HepG2 (cell line): Measurements from ENCODE around the gene IL17RC. TPM values are rescaled to one million over a fixed set of nuclear protein-coding genes. Genes with fewer than 3 reads are reported as not detected.
A peak's percentile ranks its signal among the peaks of the same experiment; 100 is the strongest.

Source experiments
- ARNTL ChIP-seq: sonication (generic); formaldehyde crosslinking; IDR thresholded peaks from 2 replicates; pipeline ENCODE4 v1.4.0; 2020; ENCODE audit warnings: mild to moderate bottlenecking, missing genetic modification reagents
- BORCS8-MEF2B ChIP-seq: sonication (generic); formaldehyde crosslinking; IDR thresholded peaks from 2 replicates; pipeline ENCODE4 v1.8.0; 2022; ENCODE audit warnings: mild to moderate bottlenecking, missing genetic modification reagents
- DBP ChIP-seq: sonication (generic); formaldehyde crosslinking; IDR thresholded peaks from 2 replicates; pipeline ENCODE4 v1.4.0; 2020; ENCODE audit warnings: missing genetic modification reagents; ENCODE audit errors: not compliant biosample characterization
- FOXP4 ChIP-seq: sonication (generic); formaldehyde crosslinking; IDR thresholded peaks from 2 replicates; pipeline ENCODE4 v1.4.0; 2020; ENCODE audit warnings: missing genetic modification reagents
- HNF1B ChIP-seq: sonication (generic); formaldehyde crosslinking; IDR thresholded peaks from 2 replicates; pipeline ENCODE4 v1.5.1; 2020; ENCODE audit warnings: mild to moderate bottlenecking, moderate library complexity, missing genetic modification reagents
- JARID2 ChIP-seq: sonication (generic); formaldehyde crosslinking; IDR thresholded peaks from 2 replicates; pipeline ENCODE4 v1.8.1; 2023; ENCODE audit warnings: missing genetic modification reagents, inconsistent platforms; ENCODE audit not compliant: insufficient replicate concordance
- MIXL1 ChIP-seq: IDR thresholded peaks from 2 replicates; pipeline ENCODE4 v1.6.1; 2016
- NFYB ChIP-seq: sonication (generic); formaldehyde crosslinking; IDR thresholded peaks from 2 replicates; pipeline ENCODE4 v1.4.0; 2020; ENCODE audit warnings: missing genetic modification reagents
- RORA ChIP-seq: sonication (generic); formaldehyde crosslinking; IDR thresholded peaks from 2 replicates; pipeline ENCODE4 v1.5.0; 2020; ENCODE audit warnings: mild to moderate bottlenecking, missing genetic modification reagents, moderate library complexity
- RXRA ChIP-seq: sonication (generic); formaldehyde crosslinking; IDR thresholded peaks from 2 replicates; pipeline ENCODE4 v1.5.1; 2020; ENCODE audit warnings: missing genetic modification reagents
- SNAPC4 ChIP-seq: sonication (generic); formaldehyde crosslinking; IDR thresholded peaks from 2 replicates; pipeline ENCODE4 v1.4.0; 2020; ENCODE audit warnings: mild to moderate bottlenecking, missing genetic modification reagents
- ZFP1 ChIP-seq: IDR thresholded peaks from 2 replicates; pipeline ENCODE4 v1.6.1; 2016
- ZMYM3 ChIP-seq: sonication (generic); formaldehyde crosslinking; IDR thresholded peaks from 2 replicates; pipeline ENCODE4 v1.5.1; 2020; ENCODE audit warnings: mild to moderate bottlenecking, missing genetic modification reagents
- ZNF234 ChIP-seq: sonication (generic); formaldehyde crosslinking; conservative IDR thresholded peaks from 2 replicates; pipeline ENCODE4 v1.5.1; 2020; ENCODE audit warnings: mild to moderate bottlenecking, missing genetic modification reagents
- ZNF317 ChIP-seq: sonication (generic); formaldehyde crosslinking; IDR thresholded peaks from 2 replicates; pipeline ENCODE4 v1.5.0; 2020; ENCODE audit warnings: mild to moderate bottlenecking, missing genetic modification reagents
- ZNF850 ChIP-seq: sonication (generic); formaldehyde crosslinking; conservative IDR thresholded peaks from 2 replicates; pipeline ENCODE4 v1.9.0; 2021; ENCODE audit warnings: mild to moderate bottlenecking, missing genetic modification reagents
- polyA plus RNA-seq, 8 experiments: library from polyadenylated mRNA; depleted of rRNA in 3 of 8; stranded (reverse) in 7 of 8; unstranded in 1 of 8; fragments of >200 nt; fragmentation: Illumina TruSeq in 4 of 8; extraction: Trizol in 4 of 8; gene quantifications; 2 replicates each; pipeline versions ENCODE4 v1.2.1 to v1.2.3, GENCODE V29; 2011 to 2016; ENCODE audit warnings: low read depth in 4 of 8, missing spikeins in 1 of 8, mixed read lengths in 1 of 8; ENCODE audit not compliant: insufficient read depth in 1 of 8
- total RNA-seq, 5 experiments: library from RNA; depleted of rRNA; stranded (reverse); fragments of >200 nt; fragmentation: Illumina TruSeq; extraction: Trizol; gene quantifications; 2 replicates each; pipeline ENCODE4 v1.2.3, GENCODE V29; 2016; ENCODE audit warnings: low read depth in 1 of 5
- TF ChIP-seq, protein P1 (sequence below): sonication (generic); formaldehyde crosslinking; IDR thresholded peaks from 2 replicates; pipeline ENCODE4 v1.8.0; 2022; ENCODE audit warnings: missing genetic modification reagents, mild to moderate bottlenecking, inconsistent platforms, borderline replicate concordance

The IL17RC gene
- total and polyA plus RNA-seq, 2 of the 13 experiments (the other 11 are each of a cell fraction or from before 2014, with no cell fraction given) = 20.7 to 24.0 TPM

DNA sequence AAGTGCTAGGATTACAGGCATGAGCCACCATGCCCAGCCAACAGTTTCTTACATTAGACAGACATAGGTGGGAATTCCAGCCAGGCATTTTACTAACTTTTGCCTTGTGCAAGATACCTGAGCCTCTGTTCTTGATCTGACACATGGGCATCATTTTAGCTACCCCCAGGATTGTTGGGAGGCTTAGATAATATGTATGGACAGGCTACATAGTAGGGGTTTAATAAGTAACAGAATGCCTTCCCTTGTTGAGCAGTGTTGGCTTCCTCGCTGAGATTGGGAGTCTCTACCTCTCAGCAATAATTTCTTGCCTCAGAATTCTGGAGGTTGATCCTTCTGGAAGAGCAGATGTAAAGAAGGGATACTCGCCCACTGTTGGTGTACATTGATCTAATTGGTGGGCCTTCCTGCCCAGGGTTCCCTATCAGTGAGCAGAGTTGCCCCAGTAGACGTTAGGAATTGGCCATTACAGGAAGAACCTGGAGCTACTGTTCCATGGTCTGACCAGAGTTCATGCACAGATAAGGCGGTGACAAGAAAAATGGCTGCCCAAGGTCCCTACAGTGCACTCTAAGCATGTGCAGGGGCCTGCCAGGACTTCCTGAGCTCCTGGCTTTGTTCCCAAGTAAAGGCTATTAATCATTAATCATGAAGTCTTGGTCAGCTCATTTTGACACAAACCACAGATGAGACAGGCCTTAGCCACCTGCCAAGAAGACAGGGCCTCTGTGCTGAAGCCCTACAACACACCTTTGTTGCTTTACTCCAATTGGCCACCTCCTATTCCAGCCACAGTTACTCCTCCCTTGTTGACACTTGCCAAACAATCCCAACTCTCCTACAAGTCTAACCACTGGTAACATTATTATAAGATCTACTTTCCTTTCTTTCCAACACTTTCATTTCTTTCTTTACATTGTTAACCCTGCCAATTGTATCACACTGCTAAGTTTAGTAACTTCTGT, 19.2 kb upstream of the IL17RC start (continued):
- TF ChIP-seq SNAPC4 = no peak
- TF ChIP-seq RORA = no peak
- TF ChIP-seq, protein P1, sequence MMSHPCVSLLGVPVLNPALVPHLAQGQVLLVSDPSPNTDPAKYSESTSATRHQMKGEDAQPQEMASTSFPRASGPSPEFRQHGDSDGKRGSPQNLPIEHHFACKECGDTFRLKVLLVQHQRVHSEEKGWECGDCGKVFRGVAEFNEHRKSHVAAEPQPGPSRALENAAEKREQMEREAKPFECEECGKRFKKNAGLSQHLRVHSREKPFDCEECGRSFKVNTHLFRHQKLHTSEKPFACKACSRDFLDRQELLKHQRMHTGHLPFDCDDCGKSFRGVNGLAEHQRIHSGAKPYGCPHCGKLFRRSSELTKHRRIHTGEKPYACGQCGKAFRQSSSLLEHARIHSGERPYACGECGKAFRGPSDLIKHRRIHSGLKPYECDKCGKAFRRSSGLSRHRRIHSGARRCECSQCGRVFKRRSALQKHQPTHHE (CRISPR knock-in tag) = no peak
- peak; percentile 95 for TF ChIP-seq HNF1B (CRISPR knock-in tag)
- no peak for TF ChIP-seq ZMYM3
- TF ChIP-seq NFYB (CRISPR knock-in tag) = 0 out of 2 replicates have a peak, but pooled peaks have one; percentile 24
- peak; percentile 67; the same call in 1 of the 2 replicates for TF ChIP-seq ARNTL (CRISPR knock-in tag)
- no peak for TF ChIP-seq ZNF234 (CRISPR knock-in tag)
- TF ChIP-seq JARID2 (CRISPR knock-in tag) = no peak
- no peak for TF ChIP-seq ZNF850 (CRISPR knock-in tag)
- TF ChIP-seq ZNF317 (CRISPR knock-in tag) = peak; percentile 81
- no peak; the same call in 1 of the 2 replicates for TF ChIP-seq BORCS8-MEF2B (CRISPR knock-in tag)
- peak; percentile 49; the same call in 1 of the 2 replicates for TF ChIP-seq RXRA (CRISPR knock-in tag)
- peak; percentile 25; the same call in 1 of the 2 replicates for TF ChIP-seq MIXL1
- TF ChIP-seq ZFP1 (CRISPR knock-in tag) = no peak
- TF ChIP-seq DBP (CRISPR knock-in tag) = no peak
- peak; percentile 79 for TF ChIP-seq FOXP4 (CRISPR knock-in tag)
